ENCODE results near the gene MRPS15. TPM values are rescaled to one million over a fixed set of nuclear protein-coding genes. Genes with fewer than 3 reads are reported as not detected.

The MRPS15 gene
- total and polyA plus RNA-seq, 4 donors, result 41.8 to 95.0 (median 59.8) TPM

GRCh38 chr1:36440646-36441045 lies 23.5 kb downstream of the MRPS15 start:
- H3K27me3 ChIP-seq (ENCODE audit: control insufficient read depth in 4 of 4, insufficient read depth in 4 of 4, low read length in 3 of 4), result no peaks in the 10 kb centered on the region
- WGBS, result 95% methylated on average over 3 of the region's 3 CpGs
- no peak overlapping the region for H3K27ac ChIP-seq (ENCODE audit: low read depth in 1 of 2, low read length in 2 of 2)
- no peak overlapping the region for H3K4me3 ChIP-seq (ENCODE audit: low read depth in 1 of 3, low read length in 3 of 3)
- no peaks in the 10 kb centered on the region for H3K36me3 ChIP-seq (ENCODE audit: control insufficient read depth in 4 of 4, insufficient read depth in 3 of 4, low read depth in 1 of 4, low read length in 3 of 4)
- TF ChIP-seq CTCF (IDR thresholded peaks at IDR 0.05; ENCODE audit: low read depth, low read length, missing input control) (no peak), SP1 (IDR thresholded peaks at IDR 0.05) (no peak), FOXA1 (IDR thresholded peaks at IDR 0.05) (no peak), HNF4G (IDR thresholded peaks at IDR 0.05) (no peak), TAF1 (conservative IDR thresholded peaks at IDR 0.05) (no peak), MAX (IDR thresholded peaks at IDR 0.05) (no peak), EGR1 (IDR thresholded peaks at IDR 0.05; ENCODE audit: low read depth in 2 of 2) (no peak), JUND (IDR thresholded peaks at IDR 0.05) (no peak)
- no peaks in the 10 kb centered on the region for H3K9me3 ChIP-seq (ENCODE audit: control insufficient read depth in 4 of 4, low read length in 3 of 4)
- no peak for DNase-seq (ENCODE audit: low spot score)
- H3K9ac ChIP-seq (ENCODE audit: low read depth in 1 of 2, low read length in 2 of 2), result no peak overlapping the region
- no peaks in the 10 kb centered on the region for H3K4me1 ChIP-seq (ENCODE audit: control insufficient read depth in 4 of 4, insufficient read depth in 4 of 4, low read length in 3 of 4)

- Histone ChIP-seq H3K27me3 (ENCODE audit: control insufficient read depth in 4 of 4, insufficient read depth in 4 of 4, low read length in 3 of 4) (no peaks in the 10 kb centered on the region), H3K9ac (ENCODE audit: low read depth in 1 of 2, low read length in 2 of 2) (no peak overlapping the region), H3K36me3 (ENCODE audit: control insufficient read depth in 4 of 4, insufficient read depth in 3 of 4, low read depth in 1 of 4, low read length in 3 of 4) (no peaks in the 10 kb centered on the region), H3K4me1 (ENCODE audit: control insufficient read depth in 4 of 4, insufficient read depth in 4 of 4, low read length in 3 of 4) (no peaks in the 10 kb centered on the region), H3K9me3 (ENCODE audit: control insufficient read depth in 4 of 4, low read length in 3 of 4) (no peaks in the 10 kb centered on the region), H3K4me3 (ENCODE audit: low read depth in 1 of 3, low read length in 3 of 3) (no peak overlapping the region), H3K27ac (ENCODE audit: low read depth in 1 of 2, low read length in 2 of 2) (no peak overlapping the region)
- DNase-seq (ENCODE audit: low spot score), result no peak
- WGBS, result 91% methylated on average over 3 of the region's 3 CpGs
- TF ChIP-seq FOXA1 (IDR thresholded peaks at IDR 0.05) (no peak), REST (IDR thresholded peaks at IDR 0.05) (no peak), GABPA (IDR thresholded peaks at IDR 0.05 in 1 of 2, conservative IDR thresholded peaks at IDR 0.05 in 1 of 2) (no peak)
Measured at GRCh38 chr1:36440044-36440443, 24.1 kb downstream of the MRPS15 start.

- Histone ChIP-seq H3K27ac (ENCODE audit: low read depth in 1 of 2, low read length in 2 of 2) (no peak overlapping the region), H3K4me1 (ENCODE audit: control insufficient read depth in 4 of 4, insufficient read depth in 4 of 4, low read length in 3 of 4) (no peaks in the 10 kb centered on the region), H3K27me3 (ENCODE audit: control insufficient read depth in 4 of 4, insufficient read depth in 4 of 4, low read length in 3 of 4) (no peaks in the 10 kb centered on the region), H3K36me3 (ENCODE audit: control insufficient read depth in 4 of 4, insufficient read depth in 3 of 4, low read depth in 1 of 4, low read length in 3 of 4) (no peaks in the 10 kb centered on the region), H3K9ac (ENCODE audit: low read depth in 1 of 2, low read length in 2 of 2) (no peak overlapping the region), H3K9me3 (ENCODE audit: control insufficient read depth in 4 of 4, low read length in 3 of 4) (no peaks in the 10 kb centered on the region), H3K4me3 (ENCODE audit: low read depth in 1 of 3, low read length in 3 of 3) (no peak overlapping the region)
- 92% methylated on average over 4 of the region's 4 CpGs for WGBS
- no peak for TF ChIP-seq EGR1 (IDR thresholded peaks at IDR 0.05; ENCODE audit: low read depth in 2 of 2)
- TF ChIP-seq GABPA (IDR thresholded peaks at IDR 0.05 in 1 of 2, conservative IDR thresholded peaks at IDR 0.05 in 1 of 2), result no peak
- no peak for TF ChIP-seq RXRA (IDR thresholded peaks at IDR 0.05)
- TF ChIP-seq HNF4G (IDR thresholded peaks at IDR 0.05), result no peak
- no peak for TF ChIP-seq RAD21 (IDR thresholded peaks at IDR 0.05)
- no peak for TF ChIP-seq HNF4A (conservative IDR thresholded peaks at IDR 0.05)
- no peak for TF ChIP-seq REST (IDR thresholded peaks at IDR 0.05)
- TF ChIP-seq NR2F2 (IDR thresholded peaks at IDR 0.05), result no peak
- no peak for TF ChIP-seq ATF3 (IDR thresholded peaks at IDR 0.05)
- no peak for TF ChIP-seq MAX (IDR thresholded peaks at IDR 0.05)
- no peak for TF ChIP-seq SP1 (IDR thresholded peaks at IDR 0.05)
- no peak for TF ChIP-seq FOXA1 (IDR thresholded peaks at IDR 0.05)
- TF ChIP-seq JUND (IDR thresholded peaks at IDR 0.05), result no peak
- TF ChIP-seq TAF1 (conservative IDR thresholded peaks at IDR 0.05), result no peak
- no peak for DNase-seq (ENCODE audit: low spot score)
Measured at GRCh38 chr1:36438715-36439114, 25.5 kb downstream of the MRPS15 start.
